HepG2 (cell line): ENCODE measurements around the gene UGT1A7. TPM values are rescaled to one million over a fixed set of nuclear protein-coding genes. Genes with fewer than 3 reads are reported as not detected.

Experiments
- ATAC-seq: fragments of 200-7000 bp; cut with Tn5 transposase; 3 replicates; pipeline ENCODE4 v1.9.1; 2020; ENCODE audit warnings: mild to moderate bottlenecking, moderate library complexity
- BruUV-seq: library from RNA; stranded (reverse); fragments of 400-500 nt; replicated peaks from 2 replicates; lab custom pipeline; 2021; lab: Mats Ljungman, UMichigan
- CTCF ChIA-PET: fragments of 300-600 bp; formaldehyde crosslinking; extraction: SDS; loops from one replicate; lab custom pipeline; 2021; ENCODE audit warnings: low total read pairs, inconsistent platforms, low intra/inter-chr PET ratio; lab: Yijun Ruan, JAX
- POLR2A ChIA-PET: fragments of 350-600 bp; sonication (Branson Sonifier 250); formaldehyde crosslinking; loops from one replicate; lab custom pipeline; 2020; ENCODE audit warnings: antibody characterized with exemption, inconsistent platforms; lab: Yijun Ruan, JAX
- DNase-seq: peaks from one replicate; pipeline ENCODE4 v3.0.0-alpha.2; 2015; ENCODE audit warnings: low spot score
- FAIRE-seq: peaks from 3 replicates; lab custom pipeline; 2011; peaks lifted over from hg19 to GRCh38; lab: Jason Lieb, UNC
- H2AFZ ChIP-seq: one replicate; pipeline ENCODE4 v1.6.1; 2011; ENCODE audit warnings: low read length, inconsistent platforms
- H3K27ac ChIP-seq: fragments of 300-600 bp; 3 replicates; pipeline ENCODE4 v1.8.0; 2011; ENCODE audit warnings: mixed run types, mild to moderate bottlenecking, mixed read lengths, low read length, inconsistent platforms; ENCODE audit not compliant: insufficient read depth; ENCODE audit errors: extremely low read length
- H3K27me3 ChIP-seq, 2 experiments: fragments of 200-600 bp in 1 of 2; 2 replicates in 1 of 2; 3 replicates in 1 of 2; pipeline versions ENCODE4 v1.6.0 to v1.8.0; 2011; ENCODE audit warnings: low read length in 2 of 2, mild to moderate bottlenecking in 2 of 2, moderate library complexity in 2 of 2, inconsistent platforms in 1 of 2; ENCODE audit not compliant: insufficient read depth in 2 of 2, control insufficient read depth in 1 of 2
- H3K36me3 ChIP-seq, 2 experiments: fragments of 200-600 bp in 1 of 2; replicated peaks in 1 of 2; 2 replicates in 1 of 2; 3 replicates in 1 of 2; pipeline versions ENCODE4 v1.5.1 to v1.8.0; 2011; ENCODE audit warnings: low read length in 2 of 2, inconsistent platforms in 1 of 2; ENCODE audit not compliant: insufficient read depth in 2 of 2, control insufficient read depth in 1 of 2
- H3K4me1 ChIP-seq: 2 replicates; pipeline ENCODE4 v1.5.1; 2012; ENCODE audit warnings: low read length, inconsistent platforms; ENCODE audit not compliant: insufficient read depth
- H3K4me2 ChIP-seq: 2 replicates; pipeline ENCODE4 v1.6.0; 2011; ENCODE audit warnings: low read depth, low read length, inconsistent platforms
- H3K4me3 ChIP-seq, 3 experiments: fragments of 200-600 bp in 1 of 3; sonication (generic), shearing (Covaris generic) in 1 of 3; replicated peaks in 1 of 3; 2 replicates each; pipeline ENCODE4 v1.5.1; 2011 to 2016; ENCODE audit warnings: low read length in 3 of 3, inconsistent platforms in 2 of 3, low read depth in 2 of 3, mild to moderate bottlenecking in 2 of 3, control low read depth in 1 of 3, mixed read lengths in 1 of 3; ENCODE audit not compliant: insufficient read depth in 1 of 3
- H3K79me2 ChIP-seq: one replicate; pipeline ENCODE4 v1.6.1; 2011; ENCODE audit warnings: low read length, inconsistent platforms; ENCODE audit not compliant: insufficient read depth
- H3K9ac ChIP-seq: 2 replicates; pipeline ENCODE4 v1.6.0; 2011; ENCODE audit warnings: mild to moderate bottlenecking, low read depth, low read length, inconsistent platforms; ENCODE audit not compliant: insufficient read depth
- H3K9me3 ChIP-seq: 2 replicates; pipeline ENCODE4 v1.5.1; 2012; ENCODE audit warnings: mild to moderate bottlenecking, low read length
- H4K20me1 ChIP-seq: 2 replicates; pipeline ENCODE4 v1.6.0; 2011; ENCODE audit warnings: inconsistent platforms, mild to moderate bottlenecking, low read length, moderate library complexity; ENCODE audit not compliant: insufficient read depth
- ATF7 ChIP-seq, 2 experiments: fragments of 450-650 bp in 1 of 2; sonication (generic) in 1 of 2; formaldehyde crosslinking in 1 of 2; IDR thresholded peaks; 2 replicates each; pipeline versions ENCODE4 v1.4.0 to v1.6.1; 2016 to 2020; ENCODE audit warnings: antibody characterized with exemption in 1 of 2, mild to moderate bottlenecking in 1 of 2, missing genetic modification reagents in 1 of 2
- ATRX ChIP-seq: sonication (generic); formaldehyde crosslinking; IDR thresholded peaks from 2 replicates; pipeline ENCODE4 v1.4.0; 2020; ENCODE audit warnings: missing genetic modification reagents, borderline replicate concordance
- ELK4 ChIP-seq: sonication (generic); formaldehyde crosslinking; IDR thresholded peaks from 2 replicates; pipeline ENCODE4 v1.9.0; 2021; ENCODE audit warnings: missing genetic modification reagents, borderline replicate concordance
- GABPB1 ChIP-seq: IDR thresholded peaks from 2 replicates; pipeline ENCODE4 v1.6.1; 2016; ENCODE audit warnings: mild to moderate bottlenecking, missing genetic modification reagents, moderate library complexity, missing compliant biosample characterization
- KLF13 ChIP-seq: sonication (generic); formaldehyde crosslinking; IDR thresholded peaks from 2 replicates; pipeline ENCODE4 v1.4.0; 2020; ENCODE audit warnings: mild to moderate bottlenecking, missing genetic modification reagents
- MEIS2 ChIP-seq: sonication (generic); formaldehyde crosslinking; IDR thresholded peaks from 2 replicates; pipeline ENCODE4 v1.9.0; 2021; ENCODE audit warnings: mild to moderate bottlenecking, missing genetic modification reagents
- POLR2G ChIP-seq: fragments of 200-400 bp; formaldehyde crosslinking; IDR thresholded peaks from 2 replicates; pipeline ENCODE4 v1.6.1; 2018; ENCODE audit warnings: mild to moderate bottlenecking, low read depth, low read length, moderate library complexity
- RARG ChIP-seq: sonication (generic); formaldehyde crosslinking; IDR thresholded peaks from 2 replicates; pipeline ENCODE4 v1.4.0; 2020; ENCODE audit warnings: low read depth, mild to moderate bottlenecking, missing genetic modification reagents
- SMAD3 ChIP-seq: sonication (generic); formaldehyde crosslinking; IDR thresholded peaks from 2 replicates; pipeline ENCODE4 v1.4.0; 2020; ENCODE audit warnings: missing genetic modification reagents
- SOX6 ChIP-seq, 2 experiments: fragments of 450-650 bp in 1 of 2; sonication (generic) in 1 of 2; formaldehyde crosslinking in 1 of 2; IDR thresholded peaks; 2 replicates each; pipeline versions ENCODE4 v1.4.0 to v1.6.1; 2017 to 2020; ENCODE audit warnings: antibody characterized with exemption in 1 of 2, mild to moderate bottlenecking in 1 of 2, missing genetic modification reagents in 1 of 2
- ZIK1 ChIP-seq: sonication (generic); formaldehyde crosslinking; IDR thresholded peaks from 2 replicates; pipeline ENCODE4 v1.5.0; 2020; ENCODE audit warnings: mild to moderate bottlenecking, low read depth, missing genetic modification reagents, borderline replicate concordance
- ZNF230 ChIP-seq: sonication (generic); formaldehyde crosslinking; IDR thresholded peaks from 2 replicates; pipeline ENCODE4 v1.4.0; 2020; ENCODE audit warnings: mild to moderate bottlenecking, missing genetic modification reagents
- ZNF292 ChIP-seq: sonication (generic); formaldehyde crosslinking; IDR thresholded peaks from 2 replicates; pipeline ENCODE4 v1.8.1; 2022; ENCODE audit warnings: mild to moderate bottlenecking, low read depth, missing genetic modification reagents, borderline replicate concordance
- ZNF598 ChIP-seq: sonication (generic); formaldehyde crosslinking; IDR thresholded peaks from 2 replicates; pipeline ENCODE4 v1.5.1; 2020; ENCODE audit warnings: mild to moderate bottlenecking, missing genetic modification reagents, borderline replicate concordance
- ZNF709 ChIP-seq: sonication (generic); formaldehyde crosslinking; IDR thresholded peaks from 2 replicates; pipeline ENCODE4 v1.5.0; 2020; ENCODE audit warnings: mild to moderate bottlenecking, missing genetic modification reagents
- WGBS: methylation state at CpG from one replicate; pipeline ENCODE4 v1.1.6; 2017; ENCODE audit warnings: low lambda C conversion rate; 5-methylcytosine and 5-hydroxymethylcytosine counted together
- in situ Hi-C: cut with HindIII; loops from 2 replicates; pipeline ENCODE4 v1.10.0; 2017; ENCODE audit warnings: low pct_unique_long_range_greater_than_20kb; ENCODE audit not compliant: extremely low pct_ligation_motif_present
- intact Hi-C: fragments of 100-400 bp; cut with micrococcal nuclease; formaldehyde crosslinking; loops from one replicate; pipeline ENCODE4 v1.10.0; 2022; ENCODE audit not compliant: unreplicated experiment
- polyA plus RNA-seq, 8 experiments: library from polyadenylated mRNA; depleted of rRNA in 3 of 8; stranded (reverse) in 7 of 8; unstranded in 1 of 8; fragments of >200 nt; fragmentation: Illumina TruSeq in 4 of 8; extraction: Trizol in 4 of 8; gene quantifications; 2 replicates each; pipeline versions ENCODE4 v1.2.1 to v1.2.3, GENCODE V29; 2011 to 2016; ENCODE audit warnings: low read depth in 4 of 8, missing spikeins in 1 of 8, mixed read lengths in 1 of 8; ENCODE audit not compliant: insufficient read depth in 1 of 8
- total RNA-seq, 5 experiments: library from RNA; depleted of rRNA; stranded (reverse); fragments of >200 nt; fragmentation: Illumina TruSeq; extraction: Trizol; gene quantifications; 2 replicates each; pipeline ENCODE4 v1.2.3, GENCODE V29; 2016; ENCODE audit warnings: low read depth in 1 of 5
- TF ChIP-seq, protein P1 (sequence below): sonication (generic); formaldehyde crosslinking; IDR thresholded peaks from 2 replicates; pipeline ENCODE4 v1.8.1; 2023; ENCODE audit warnings: mild to moderate bottlenecking, inconsistent platforms, moderate library complexity, missing genetic modification reagents, borderline replicate concordance
- TF ChIP-seq, protein P2 (sequence below): sonication (generic); formaldehyde crosslinking; IDR thresholded peaks from 2 replicates; pipeline ENCODE4 v1.4.0; 2020; ENCODE audit warnings: missing genetic modification reagents, borderline replicate concordance

The UGT1A7 gene
- total and polyA plus RNA-seq, 2 of the 13 experiments (the other 11 are each of a cell fraction or from before 2014, with no cell fraction given): not detected

GRCh38 chr2:233764761-233765160 is 83.1 kb downstream of the UGT1A7 start:
- H2AFZ ChIP-seq: no peak overlapping the region
- no peak for ATAC-seq
- no peak for TF ChIP-seq RARG (CRISPR knock-in tag)
- no peak for TF ChIP-seq ATF7 (IDR thresholded peaks at IDR 0.05)
- no peak for TF ChIP-seq ATF7 (CRISPR knock-in tag; IDR thresholded peaks at IDR 0.05)
- TF ChIP-seq, protein P1, sequence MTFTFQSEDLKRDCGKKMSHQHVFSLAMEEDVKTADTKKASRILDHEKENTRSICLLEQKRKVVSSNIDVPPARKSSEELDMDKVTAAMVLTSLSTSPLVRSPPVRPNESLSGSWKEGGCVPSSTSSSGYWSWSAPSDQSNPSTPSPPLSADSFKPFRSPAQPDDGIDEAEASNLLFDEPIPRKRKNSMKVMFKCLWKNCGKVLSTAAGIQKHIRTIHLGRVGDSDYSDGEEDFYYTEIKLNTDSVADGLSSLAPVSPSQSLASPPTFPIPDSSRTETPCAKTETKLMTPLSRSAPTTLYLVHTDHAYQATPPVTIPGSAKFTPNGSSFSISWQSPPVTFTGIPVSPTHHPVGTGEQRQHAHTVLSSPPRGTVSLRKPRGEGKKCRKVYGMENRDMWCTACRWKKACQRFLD (CRISPR knock-in tag): no peak
- TF ChIP-seq, protein P2, sequence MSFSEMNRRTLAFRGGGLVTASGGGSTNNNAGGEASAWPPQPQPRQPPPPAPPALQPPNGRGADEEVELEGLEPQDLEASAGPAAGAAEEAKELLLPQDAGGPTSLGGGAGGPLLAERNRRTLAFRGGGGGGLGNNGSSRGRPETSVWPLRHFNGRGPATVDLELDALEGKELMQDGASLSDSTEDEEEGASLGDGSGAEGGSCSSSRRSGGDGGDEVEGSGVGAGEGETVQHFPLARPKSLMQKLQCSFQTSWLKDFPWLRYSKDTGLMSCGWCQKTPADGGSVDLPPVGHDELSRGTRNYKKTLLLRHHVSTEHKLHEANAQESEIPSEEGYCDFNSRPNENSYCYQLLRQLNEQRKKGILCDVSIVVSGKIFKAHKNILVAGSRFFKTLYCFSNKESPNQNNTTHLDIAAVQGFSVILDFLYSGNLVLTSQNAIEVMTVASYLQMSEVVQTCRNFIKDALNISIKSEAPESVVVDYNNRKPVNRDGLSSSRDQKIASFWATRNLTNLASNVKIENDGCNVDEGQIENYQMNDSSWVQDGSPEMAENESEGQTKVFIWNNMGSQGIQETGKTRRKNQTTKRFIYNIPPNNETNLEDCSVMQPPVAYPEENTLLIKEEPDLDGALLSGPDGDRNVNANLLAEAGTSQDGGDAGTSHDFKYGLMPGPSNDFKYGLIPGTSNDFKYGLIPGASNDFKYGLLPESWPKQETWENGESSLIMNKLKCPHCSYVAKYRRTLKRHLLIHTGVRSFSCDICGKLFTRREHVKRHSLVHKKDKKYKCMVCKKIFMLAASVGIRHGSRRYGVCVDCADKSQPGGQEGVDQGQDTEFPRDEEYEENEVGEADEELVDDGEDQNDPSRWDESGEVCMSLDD (CRISPR knock-in tag): no peak
- TF ChIP-seq ZNF292: no peak
- TF ChIP-seq GABPB1 (CRISPR knock-in tag): no peak
- no peak for TF ChIP-seq SMAD3 (CRISPR knock-in tag)
- TF ChIP-seq ELK4 (CRISPR knock-in tag): no peak
- TF ChIP-seq ZNF598: no peak
- TF ChIP-seq POLR2G: no peak
- TF ChIP-seq KLF13 (CRISPR knock-in tag): no peak
- no peak for TF ChIP-seq ZNF709 (CRISPR knock-in tag)
- no peak for TF ChIP-seq MEIS2
- no peak for TF ChIP-seq ZNF230
- no peak for TF ChIP-seq ZIK1 (CRISPR knock-in tag)
- TF ChIP-seq SOX6 (IDR thresholded peaks at IDR 0.05): no peak
- TF ChIP-seq SOX6 (CRISPR knock-in tag; IDR thresholded peaks at IDR 0.05): no peak
- TF ChIP-seq ATRX: no peak
- in situ Hi-C loops: no loop called here
- H3K36me3 ChIP-seq: no peaks in the 10 kb centered on the region
- no TSS peak for BruUV-seq
- WGBS: 38% methylated on average over 3 of the region's 3 CpGs
- DNase-seq: no peak
- H3K4me2 ChIP-seq: no peak overlapping the region
- no peak overlapping the region for H3K4me3 ChIP-seq
- H3K27ac ChIP-seq: no peak overlapping the region
- no peaks in the 10 kb centered on the region for H4K20me1 ChIP-seq
- peaks cover 8% of the 10 kb centered on the region for H3K4me1 ChIP-seq
- no peak overlapping the region for H3K9ac ChIP-seq
- no peaks in the 10 kb centered on the region for H3K9me3 ChIP-seq
- peaks cover 4 to 63% of the 10 kb centered on the region in 2 experiments; a peak in 3 of 5 replicates for H3K27me3 ChIP-seq
- ChIA-PET CTCF (no interaction called here), POLR2A (no interaction called here)
- intact Hi-C loops: no loop called here
- H3K79me2 ChIP-seq: no peaks in the 10 kb centered on the region
- FAIRE-seq: no peak
